GM12872 (cell line): Measurements from ENCODE around the gene CPO.

Source experiments
- CTCF ChIP-seq: IDR thresholded peaks from 3 replicates; pipeline ENCODE4 v1.5.1; 2011; ENCODE audit warnings: low read depth, mild to moderate bottlenecking, low read length, moderate library complexity; ENCODE audit not compliant: insufficient read depth

CPO gene

GRCh38 chr2:206962966-206963365 lies 23.6 kb downstream of the CPO start:
- no peak for TF ChIP-seq CTCF

GRCh38 chr2:206968134-206969086 lies 29.1 kb downstream of the CPO start:
- TF ChIP-seq CTCF, result no peak

GRCh38 chr2:206969192-206969591 lies 29.9 kb downstream of the CPO start:
- TF ChIP-seq CTCF, result no peak

- no peak for TF ChIP-seq CTCF
These were observed 31.5 kb downstream of the CPO start for GRCh38 chr2:206970589-206971360.

- TF ChIP-seq CTCF, result no peak
These were observed 32.5 kb downstream of the CPO start for GRCh38 chr2:206971805-206972204.

- no peak for TF ChIP-seq CTCF
These were observed 35.2 kb downstream of the CPO start for GRCh38 chr2:206974551-206974950.

- no peak for TF ChIP-seq CTCF
These were observed 39.4 kb downstream of the CPO start for GRCh38 chr2:206978746-206979145.
